Hepatocyte (in vitro differentiated cells): ENCODE data around the gene EYS.

Experiments used
- CTCF ChIP-seq: fragments of 200-600 bp; sonication (generic); IDR thresholded peaks from 2 replicates; pipeline ENCODE4 v1.5.1; 2016; ENCODE audit warnings: antibody characterized with exemption, mild to moderate bottlenecking; ENCODE audit not compliant: poor library complexity
- EZH2 ChIP-seq: fragments of 200-600 bp; sonication (generic); IDR thresholded peaks from 2 replicates; pipeline ENCODE4 v1.6.1; 2016; ENCODE audit warnings: antibody characterized with exemption, mild to moderate bottlenecking, borderline replicate concordance
- EZH2phosphoT487 ChIP-seq: fragments of 200-600 bp; sonication (generic); IDR thresholded peaks from one replicate; pipeline ENCODE4 v1.6.1; 2018; ENCODE audit warnings: antibody characterized with exemption, mild to moderate bottlenecking, low read depth, moderate library complexity; ENCODE audit not compliant: unreplicated experiment, severe bottlenecking

- TF ChIP-seq CTCF (no peak), EZH2 (no peak), EZH2phosphoT487 (no peak)
Measured at GRCh38 chr6:63675138-63675537, 2031.9 kb downstream of the EYS start.
